Renal pelvis (tissue), 4 donors: ENCODE measurements around the gene SYS1. TPM values are rescaled to one million over a fixed set of nuclear protein-coding genes. Genes with fewer than 3 reads are reported as not detected.
"Not testable (repeated sequence)": the region's sequence is repeated elsewhere in the genome, so short reads cannot be mapped to it uniquely, and the experiment has no call there.

Experiments
- DNase-seq: peaks from one replicate; pipeline ENCODE4 v3.0.0-alpha.2; 2013
- polyA plus RNA-seq, 3 donors: library from polyadenylated mRNA; unstranded; fragments of 120-200 nt; gene quantifications; one replicate each; pipeline ENCODE4 v1.2.1, GENCODE V29; 2013; ENCODE audit not compliant: insufficient read length in 3 of 3

SYS1 gene
- polyA plus RNA-seq, 3 donors = 32.0 to 36.5 (median 36.1) TPM

- no peak for DNase-seq
Observed at GRCh38 chr20:45347936-45348778, 14.8 kb upstream of the SYS1 start, which contains the start of gene SDC4. Gene SDC4, minus strand, starts transcription at chr20:45348424. Its CDS starts 40 bp downstream, at chr20:45348384.

- no peak for DNase-seq
Observed at GRCh38 chr20:45350217-45350616, 12.7 kb upstream of the SYS1 start.

- DNase-seq = not testable (repeated sequence)
Observed at GRCh38 chr20:45350795-45351194, 12.2 kb upstream of the SYS1 start.

GRCh38 chr20:45352729-45353128, 10.2 kb upstream of the SYS1 start:
- no peak for DNase-seq

GRCh38 chr20:45353746-45354145, 9.2 kb upstream of the SYS1 start:
- no peak for DNase-seq

- DNase-seq = no peak
Observed at GRCh38 chr20:45354423-45355208, 8.3 kb upstream of the SYS1 start.

GRCh38 chr20:45355209-45356084, 7.5 kb upstream of the SYS1 start:
- DNase-seq = no peak

GRCh38 chr20:45358282-45359068, 4.5 kb upstream of the SYS1 start:
- DNase-seq = no peak

- no peak for DNase-seq
Observed at GRCh38 chr20:45359069-45359405, 3.9 kb upstream of the SYS1 start.

GRCh38 chr20:45359406-45360148, 3.4 kb upstream of the SYS1 start:
- DNase-seq = no peak

- no peak for DNase-seq
Observed at GRCh38 chr20:45361793-45362192, 1.2 kb upstream of the SYS1 start.

GRCh38 chr20:45363611-45364492, 896 bp downstream of the SYS1 start:
- DNase-seq = no peak

GRCh38 chr20:45365444-45365970, 2.6 kb downstream of the SYS1 start:
- no peak for DNase-seq

- no peak for DNase-seq
Observed at GRCh38 chr20:45366192-45366591, 3.2 kb downstream of the SYS1 start.

GRCh38 chr20:45366631-45367030, 3.7 kb downstream of the SYS1 start:
- DNase-seq = no peak

- no peak for DNase-seq
Observed at GRCh38 chr20:45367126-45367525, 4.2 kb downstream of the SYS1 start.

GRCh38 chr20:45368221-45368980, 5.4 kb downstream of the SYS1 start:
- DNase-seq = no peak

- DNase-seq = no peak
Observed at GRCh38 chr20:45370571-45371160, 7.7 kb downstream of the SYS1 start.
